Peyer's patch (tissue), 4 donors: ENCODE measurements around the gene HTRA1.

Experiments used
- POLR2A ChIP-seq, 2 donors: fragments of 450-650 bp; IDR thresholded peaks; one replicate each; pipeline ENCODE4 v1.5.1; 2017; ENCODE audit warnings: antibody characterized with exemption in 2 of 2, mild to moderate bottlenecking in 2 of 2, moderate library complexity in 2 of 2
- TF ChIP-seq, protein P1 (sequence below), 6 experiments: fragments of 450-650 bp in 4 of 6; fragments of 200-600 bp in 2 of 6; sonication (generic) in 1 of 6; IDR thresholded peaks; one replicate each; pipeline ENCODE4 v1.5.1; 2017 to 2019; ENCODE audit warnings: antibody characterized with exemption in 6 of 6, mild to moderate bottlenecking in 3 of 6, moderate library complexity in 1 of 6

DNA sequence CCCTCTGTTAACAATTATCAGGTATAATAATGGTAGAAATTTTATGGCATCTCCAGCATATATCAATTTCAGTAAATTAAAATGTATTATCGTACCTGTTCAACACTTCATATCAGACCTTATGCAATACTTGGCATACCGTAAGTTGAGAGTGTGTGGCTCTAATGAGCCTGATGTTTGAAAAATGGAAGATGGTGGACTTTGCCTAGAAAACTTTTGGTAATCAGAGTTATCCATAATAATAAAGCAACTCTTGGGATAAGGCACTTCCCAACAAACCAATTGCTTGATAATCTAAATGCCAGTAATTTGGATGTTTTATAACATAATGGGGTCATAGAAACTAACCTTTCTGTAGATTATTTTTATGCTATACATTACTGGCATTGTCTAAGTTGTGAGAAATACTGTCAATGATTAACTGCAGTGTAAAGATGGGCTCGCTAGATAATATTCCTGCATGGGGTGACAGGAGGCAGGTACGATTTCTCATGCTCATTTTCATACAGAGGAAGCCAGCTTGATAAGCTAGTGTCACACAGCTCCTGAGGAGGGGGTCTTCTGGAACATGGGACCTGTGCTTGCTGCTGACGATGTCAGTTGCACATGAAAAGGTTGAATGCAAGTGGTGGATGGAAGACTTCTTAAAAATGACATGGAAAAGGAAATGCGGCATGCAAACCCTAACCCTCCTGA is 71.4 kb downstream of the HTRA1 start:
- TF ChIP-seq, protein P1, sequence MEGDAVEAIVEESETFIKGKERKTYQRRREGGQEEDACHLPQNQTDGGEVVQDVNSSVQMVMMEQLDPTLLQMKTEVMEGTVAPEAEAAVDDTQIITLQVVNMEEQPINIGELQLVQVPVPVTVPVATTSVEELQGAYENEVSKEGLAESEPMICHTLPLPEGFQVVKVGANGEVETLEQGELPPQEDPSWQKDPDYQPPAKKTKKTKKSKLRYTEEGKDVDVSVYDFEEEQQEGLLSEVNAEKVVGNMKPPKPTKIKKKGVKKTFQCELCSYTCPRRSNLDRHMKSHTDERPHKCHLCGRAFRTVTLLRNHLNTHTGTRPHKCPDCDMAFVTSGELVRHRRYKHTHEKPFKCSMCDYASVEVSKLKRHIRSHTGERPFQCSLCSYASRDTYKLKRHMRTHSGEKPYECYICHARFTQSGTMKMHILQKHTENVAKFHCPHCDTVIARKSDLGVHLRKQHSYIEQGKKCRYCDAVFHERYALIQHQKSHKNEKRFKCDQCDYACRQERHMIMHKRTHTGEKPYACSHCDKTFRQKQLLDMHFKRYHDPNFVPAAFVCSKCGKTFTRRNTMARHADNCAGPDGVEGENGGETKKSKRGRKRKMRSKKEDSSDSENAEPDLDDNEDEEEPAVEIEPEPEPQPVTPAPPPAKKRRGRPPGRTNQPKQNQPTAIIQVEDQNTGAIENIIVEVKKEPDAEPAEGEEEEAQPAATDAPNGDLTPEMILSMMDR (IDR thresholded peaks at IDR 0.05), result no peak
- no peak for TF ChIP-seq POLR2A (IDR thresholded peaks at IDR 0.05)
